ENCODE results near the gene POMGNT2.

- TF ChIP-seq ZNF341 (tag by site-specific recombination; IDR thresholded peaks at IDR 0.05; ENCODE audit: low read depth) = no peak
- TF ChIP-seq SCRT2 (tag by site-specific recombination; IDR thresholded peaks at IDR 0.05) = no peak
- TF ChIP-seq CTCF (tag by site-specific recombination; IDR thresholded peaks at IDR 0.05) = no peak
- TF ChIP-seq SP3 (tag by site-specific recombination; IDR thresholded peaks at IDR 0.05) = no peak
- TF ChIP-seq TCF7L2 (IDR thresholded peaks at IDR 0.05; ENCODE audit: borderline replicate concordance, low read depth, low read length) = no peak
- TF ChIP-seq ZNF10 (tag by site-specific recombination; IDR thresholded peaks at IDR 0.05) = no peak
- no peak for TF ChIP-seq ZNF639 (tag by site-specific recombination; IDR thresholded peaks at IDR 0.05)
- TF ChIP-seq ZFP37 (tag by site-specific recombination; IDR thresholded peaks at IDR 0.05) = no peak
Observed at GRCh38 chr3:43055806-43056770, 49.8 kb downstream of the POMGNT2 start.
